Esophagus muscularis mucosa (tissue), 3 donors: Measurements from ENCODE around the gene OR6N1.

Experiments
- CTCF ChIP-seq, 3 experiments: fragments of 200-600 bp in 2 of 3; fragments of 450-650 bp in 1 of 3; sonication (generic) in 2 of 3; IDR thresholded peaks; one replicate each; pipeline ENCODE4 v1.5.1; 2017 to 2019; ENCODE audit warnings: antibody characterized with exemption in 3 of 3, mild to moderate bottlenecking in 2 of 3, moderate library complexity in 1 of 3
- EP300 ChIP-seq: sonication (generic); formaldehyde crosslinking; IDR thresholded peaks from one replicate; pipeline ENCODE4 v1.6.1; 2017; ENCODE audit warnings: antibody characterized with exemption

GRCh38 chr1:158771950-158772866, at the start of gene OR6N1:
- TF ChIP-seq CTCF (IDR thresholded peaks at IDR 0.05) (no peak), EP300 (no peak)
